Activated CD8-positive, alpha-beta memory T cell treated with anti-CD3 and anti-CD28 coated beads for 48 hours (primary cell): Measurements from ENCODE around the gene PIEZO2.

ENCODE experiments used
- DNase-seq, 3 experiments: peaks; one replicate each; pipeline ENCODE4 v3.0.0-alpha.2; 2020; ENCODE audit warnings: low read depth in 2 of 3, low spot score in 2 of 3

The PIEZO2 gene

GRCh38 chr18:10900435-10900834 lies 248.9 kb downstream of the PIEZO2 start:
- DNase-seq = no peak

GRCh38 chr18:10899481-10899880 lies 249.9 kb downstream of the PIEZO2 start:
- no peak for DNase-seq

GRCh38 chr18:10898417-10898974 lies 250.9 kb downstream of the PIEZO2 start:
- DNase-seq = no peak

DNA sequence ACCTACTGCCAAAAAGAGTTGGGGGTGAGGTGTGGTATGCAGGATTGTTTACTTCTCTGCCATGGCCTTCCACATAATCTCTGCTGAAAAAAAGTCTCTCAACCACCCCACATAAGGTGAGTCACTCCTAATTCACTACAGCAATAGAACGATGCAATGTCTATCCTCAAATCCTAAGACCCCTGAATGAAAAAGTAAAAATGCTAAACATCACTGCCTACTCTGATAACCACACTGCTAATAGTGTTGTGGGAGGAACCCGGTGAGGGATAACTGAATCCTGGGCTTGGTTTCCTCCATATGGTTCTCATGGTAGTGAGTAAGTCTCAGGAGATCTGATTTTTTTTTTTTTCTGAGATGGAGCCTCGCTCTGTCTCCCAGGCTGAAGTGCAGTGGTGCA lies 252.5 kb downstream of the PIEZO2 start:
- DNase-seq = no peak

GRCh38 chr18:10895976-10896375 lies 253.4 kb downstream of the PIEZO2 start:
- no peak for DNase-seq

- DNase-seq = no peak
Measured at GRCh38 chr18:10894501-10894900, 254.9 kb downstream of the PIEZO2 start.

GRCh38 chr18:10893761-10894160 lies 255.6 kb downstream of the PIEZO2 start:
- DNase-seq = no peak

DNA sequence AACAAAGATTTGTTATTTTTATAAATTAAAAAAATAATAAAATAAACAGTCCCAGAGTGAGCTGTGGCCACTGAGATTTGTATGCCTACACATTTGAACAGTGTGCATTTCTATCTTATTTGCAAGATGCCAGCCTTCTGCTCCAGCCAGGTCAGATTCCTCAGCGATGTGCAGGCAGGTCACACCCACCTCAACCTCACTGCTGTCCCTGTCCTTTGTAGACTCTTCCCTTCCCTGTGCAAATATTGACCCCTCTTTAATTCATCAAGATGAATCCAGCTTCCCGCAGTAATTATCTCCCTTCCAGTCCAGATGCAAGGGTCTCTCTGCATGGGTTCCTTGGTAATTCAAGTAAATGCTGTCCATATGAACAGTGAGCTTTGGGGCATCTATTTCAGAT lies 256.2 kb downstream of the PIEZO2 start:
- DNase-seq = no peak

GRCh38 chr18:10892786-10893185 lies 256.6 kb downstream of the PIEZO2 start:
- DNase-seq = no peak

DNA sequence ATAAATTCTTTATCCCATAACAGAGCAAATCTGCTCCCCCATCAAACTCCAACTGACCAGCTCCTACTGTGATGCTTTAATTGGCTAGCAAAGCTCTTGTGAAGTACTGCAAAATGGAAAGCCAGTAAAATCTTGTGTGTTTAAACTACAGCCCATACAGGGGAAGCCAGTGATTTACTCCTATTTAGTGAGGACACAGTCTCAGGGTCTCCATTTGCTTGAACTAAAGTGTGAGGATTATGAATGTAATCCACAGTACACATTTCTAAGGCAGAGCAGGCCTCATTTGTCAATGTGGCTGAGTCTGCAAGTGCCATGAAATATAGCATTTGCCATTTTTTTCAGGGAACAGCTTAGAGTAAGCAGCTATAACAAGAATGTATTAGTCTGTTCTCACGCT lies 259.3 kb downstream of the PIEZO2 start:
- no peak for DNase-seq

GRCh38 chr18:10878703-10879102 lies 270.7 kb downstream of the PIEZO2 start:
- no peak for DNase-seq

GRCh38 chr18:10877987-10878386 lies 271.4 kb downstream of the PIEZO2 start:
- DNase-seq = no peak

DNA sequence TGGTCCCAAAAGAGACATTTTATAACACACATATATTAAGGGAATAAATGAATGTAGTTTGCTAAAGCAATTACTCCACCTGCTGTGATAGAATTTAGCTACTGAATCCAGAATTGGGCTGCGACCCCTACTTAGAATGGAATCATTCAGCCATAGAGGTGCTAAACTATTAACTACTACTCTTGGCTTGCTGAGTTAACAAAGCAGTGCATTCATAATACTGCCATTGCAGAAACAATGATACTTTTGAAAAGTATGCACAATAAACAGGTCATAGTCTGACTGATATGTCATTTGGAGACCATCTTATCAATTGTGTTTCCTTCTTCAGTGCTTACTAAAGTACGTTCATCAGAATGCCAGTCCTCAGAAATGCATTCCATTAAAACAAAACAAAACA lies 273.6 kb downstream of the PIEZO2 start:
- no peak for DNase-seq

DNA sequence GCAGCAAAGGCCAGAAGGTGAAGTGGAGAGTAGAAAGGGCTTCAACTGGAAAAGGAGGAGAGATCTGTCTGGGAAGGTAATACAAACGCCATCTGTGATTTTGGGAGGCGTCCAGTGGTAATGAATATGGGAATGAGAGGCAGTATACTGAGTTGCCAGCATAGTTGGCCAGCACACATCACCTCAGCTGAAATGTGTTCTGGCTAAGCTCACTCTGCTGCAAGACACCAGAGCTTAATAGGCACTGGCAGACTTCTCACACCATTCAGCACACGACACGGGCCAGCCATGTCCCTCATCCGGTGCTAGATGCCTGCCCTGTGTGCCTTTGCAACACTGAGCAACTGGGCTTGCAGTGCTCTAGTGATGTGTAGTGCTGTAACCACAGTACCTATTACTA lies 277.1 kb downstream of the PIEZO2 start:
- no peak for DNase-seq

DNA sequence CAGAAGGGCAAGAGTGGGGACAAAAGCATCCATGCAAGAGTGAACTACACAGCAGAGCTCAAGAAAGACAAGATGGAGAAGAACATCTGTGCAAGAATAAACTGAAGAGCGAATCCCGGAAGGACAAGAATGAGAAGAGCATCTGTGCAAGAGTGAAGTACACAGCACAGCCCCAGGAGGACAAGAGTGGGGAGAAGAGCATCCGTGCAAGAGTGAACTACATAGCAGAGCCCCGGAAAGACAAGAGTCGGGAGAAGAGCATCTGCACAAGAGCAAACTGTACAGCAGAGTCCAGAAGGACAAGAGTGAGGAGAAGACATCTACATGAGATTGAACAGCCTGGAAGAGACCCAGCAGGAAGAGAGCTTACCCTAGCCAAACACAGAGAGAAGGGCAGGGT lies 284.6 kb downstream of the PIEZO2 start:
- DNase-seq = no peak

- DNase-seq = no peak
Measured at GRCh38 chr18:10863026-10863425, 286.3 kb downstream of the PIEZO2 start.

DNA sequence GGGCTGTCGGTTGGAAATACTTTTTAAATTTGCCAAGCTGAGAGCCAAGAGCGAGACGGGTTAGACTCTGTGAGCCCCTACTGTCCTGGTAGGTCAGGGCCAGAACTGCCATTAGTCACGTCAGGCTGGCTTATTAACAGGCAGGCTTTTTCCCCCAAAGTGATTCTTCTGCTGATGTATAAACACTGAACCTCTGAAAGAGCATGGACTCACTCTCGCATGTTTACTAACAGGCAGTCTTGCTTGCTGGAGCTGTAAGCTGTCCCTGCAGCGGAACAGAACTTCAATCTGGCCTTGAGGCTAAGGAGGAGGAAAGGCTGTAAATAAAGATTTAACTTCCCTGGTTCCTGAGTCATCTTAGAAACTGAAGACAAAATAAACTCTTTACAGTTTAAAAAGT lies 288.4 kb downstream of the PIEZO2 start:
- no peak for DNase-seq

- DNase-seq = no peak
Measured at GRCh38 chr18:10860382-10860781, 289.0 kb downstream of the PIEZO2 start.

DNA sequence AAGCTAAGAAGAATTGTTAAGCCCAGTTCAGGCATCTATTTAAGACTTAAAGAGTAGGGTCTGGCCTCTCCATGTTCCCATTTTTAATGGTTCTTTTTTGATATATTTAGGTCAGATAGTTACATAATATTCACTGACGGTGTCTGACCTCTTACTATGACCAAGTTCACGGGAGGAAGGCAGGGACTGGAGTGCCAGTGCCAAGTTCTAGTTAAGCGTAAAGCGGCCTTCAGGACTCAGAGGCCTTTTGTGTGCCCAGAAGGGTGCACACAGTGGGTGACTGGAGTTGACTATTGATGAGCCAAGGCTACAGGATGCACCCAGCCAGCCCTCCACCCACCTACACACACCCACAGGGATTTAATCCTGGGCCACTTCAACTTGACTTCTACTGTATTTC lies 290.9 kb downstream of the PIEZO2 start:
- no peak for DNase-seq

GRCh38 chr18:10856132-10856531 lies 293.2 kb downstream of the PIEZO2 start:
- DNase-seq = no peak

GRCh38 chr18:10852385-10853303 lies 296.7 kb downstream of the PIEZO2 start:
- DNase-seq = no peak

DNA sequence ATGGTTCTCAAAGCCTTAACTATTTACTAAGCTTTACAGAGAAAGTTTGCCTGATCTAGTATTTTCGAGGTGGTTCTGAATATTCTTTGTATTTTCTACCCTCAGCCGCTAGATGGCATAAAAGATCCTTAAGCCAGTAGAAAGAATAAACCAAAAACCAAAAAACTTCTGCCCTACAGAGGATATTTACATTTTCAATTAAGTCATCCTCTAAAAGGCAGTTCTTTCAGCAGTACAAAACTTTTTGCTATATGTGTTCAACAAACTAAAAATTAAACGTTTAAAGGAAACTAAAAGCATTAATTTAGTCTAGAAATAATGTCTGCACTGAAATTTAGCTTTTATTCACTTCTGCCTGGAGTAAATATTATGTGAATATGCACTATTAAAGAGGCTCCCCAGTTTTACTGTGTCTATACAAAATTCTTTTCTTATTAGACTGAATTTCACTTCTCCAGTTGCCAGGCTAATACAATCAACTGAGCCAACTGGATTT lies 297.5 kb downstream of the PIEZO2 start:
- no peak for DNase-seq

GRCh38 chr18:10850840-10851239 lies 298.5 kb downstream of the PIEZO2 start:
- no peak for DNase-seq
